NOMO-1 treated with DMSO at 0.1 percent for 48 hours (cell line): ENCODE data around the gene FAM53A.
"Not testable (repeated sequence)": the region's sequence is repeated elsewhere in the genome, so short reads cannot be mapped to it uniquely, and the experiment has no call there.

Experiments used
- DNase-seq: peaks from one replicate; lab custom pipeline; 2025; ENCODE audit not compliant: unreplicated experiment; lab: John Stamatoyannopoulos, UW

The FAM53A gene

GRCh38 chr4:1686440-1687036 is 2.4 kb upstream of the FAM53A start:
- no peak for DNase-seq

GRCh38 chr4:1685235-1686150 is 1.4 kb upstream of the FAM53A start:
- DNase-seq: no peak

- DNase-seq: no peak
Measured at GRCh38 chr4:1684506-1685234, 557 bp upstream of the FAM53A start.

GRCh38 chr4:1683261-1683735 is 815 bp downstream of the FAM53A start:
- DNase-seq: peak; percentile 37

GRCh38 chr4:1682860-1683259 is 1.3 kb downstream of the FAM53A start:
- no peak for DNase-seq

- no peak for DNase-seq
Measured at GRCh38 chr4:1678244-1678643, 5.9 kb downstream of the FAM53A start.

- DNase-seq: no peak
Measured at GRCh38 chr4:1676605-1677525, 7.2 kb downstream of the FAM53A start.

- no peak for DNase-seq
Measured at GRCh38 chr4:1675802-1676137, 8.3 kb downstream of the FAM53A start.

DNA sequence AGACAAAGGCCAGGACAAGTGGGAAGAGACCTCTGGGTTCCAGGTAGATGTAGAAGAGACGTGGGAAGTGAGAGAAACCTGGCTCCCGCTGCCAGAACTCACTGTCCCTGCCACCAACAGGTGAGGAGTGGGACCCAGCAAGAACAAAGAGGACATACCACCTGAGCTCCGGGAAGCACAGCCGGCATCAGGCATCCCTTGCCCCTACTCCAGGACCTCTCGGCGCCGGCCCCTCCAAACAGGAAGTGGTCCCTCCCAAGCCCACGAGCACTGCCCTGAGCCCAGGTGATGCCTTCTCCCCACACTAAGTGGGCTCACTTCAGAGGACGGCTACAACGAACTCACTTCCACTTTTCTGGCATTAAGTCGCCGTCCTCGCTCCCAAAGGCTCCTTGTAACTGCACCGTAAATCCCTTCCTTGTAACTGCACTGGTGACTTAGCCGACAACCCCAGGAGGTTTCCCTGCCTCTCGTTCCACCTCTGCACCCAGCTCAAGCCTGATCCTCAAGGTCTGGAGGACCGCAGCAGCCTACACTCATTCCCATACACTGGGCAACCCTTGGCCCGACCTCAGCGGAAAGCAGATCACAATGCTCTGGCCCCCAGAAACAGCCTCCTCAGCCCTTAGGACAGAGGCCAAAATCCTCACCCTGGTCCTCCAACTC is 8.8 kb downstream of the FAM53A start:
- no peak for DNase-seq

GRCh38 chr4:1674682-1675081 is 9.4 kb downstream of the FAM53A start:
- DNase-seq: no peak

DNA sequence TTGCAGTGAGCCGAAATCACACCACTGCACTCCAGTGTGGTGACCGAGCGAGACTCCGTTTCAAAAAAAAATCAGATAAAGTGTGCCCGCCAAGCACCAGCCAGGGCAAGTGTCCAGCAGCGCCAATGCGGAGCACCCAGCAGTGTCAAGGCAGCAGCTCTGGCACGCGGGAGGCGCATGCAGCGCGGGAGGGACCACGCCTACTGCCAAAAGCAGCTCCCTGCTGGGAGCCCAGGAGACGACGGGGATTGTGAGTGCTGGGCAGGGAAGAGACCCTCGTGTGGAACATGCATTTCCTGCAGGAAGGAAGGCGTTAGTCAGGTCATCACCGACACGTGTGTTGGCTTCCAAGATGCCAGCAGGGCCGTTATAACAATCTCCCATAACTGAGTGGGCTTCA is 10.4 kb downstream of the FAM53A start:
- no peak for DNase-seq

DNA sequence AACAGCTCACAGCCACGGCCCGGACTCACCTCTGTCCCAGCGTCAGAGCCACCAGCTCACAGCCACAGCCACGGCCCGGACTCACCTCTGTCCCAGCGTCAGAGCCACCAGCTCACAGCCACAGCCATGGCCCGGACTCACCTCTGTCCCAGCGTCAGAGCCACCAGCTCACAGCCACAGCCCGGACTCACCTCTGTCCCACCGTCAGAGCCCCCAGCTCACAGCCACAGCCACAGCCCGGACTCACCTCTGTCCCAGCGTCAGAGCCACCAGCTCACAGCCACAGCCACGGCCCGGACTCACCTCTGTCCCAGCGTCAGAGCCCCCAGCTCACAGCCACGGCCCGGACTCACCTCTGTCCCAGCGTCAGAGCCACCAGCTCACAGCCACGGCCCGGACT is 13.1 kb downstream of the FAM53A start:
- DNase-seq: not testable (repeated sequence)

DNA sequence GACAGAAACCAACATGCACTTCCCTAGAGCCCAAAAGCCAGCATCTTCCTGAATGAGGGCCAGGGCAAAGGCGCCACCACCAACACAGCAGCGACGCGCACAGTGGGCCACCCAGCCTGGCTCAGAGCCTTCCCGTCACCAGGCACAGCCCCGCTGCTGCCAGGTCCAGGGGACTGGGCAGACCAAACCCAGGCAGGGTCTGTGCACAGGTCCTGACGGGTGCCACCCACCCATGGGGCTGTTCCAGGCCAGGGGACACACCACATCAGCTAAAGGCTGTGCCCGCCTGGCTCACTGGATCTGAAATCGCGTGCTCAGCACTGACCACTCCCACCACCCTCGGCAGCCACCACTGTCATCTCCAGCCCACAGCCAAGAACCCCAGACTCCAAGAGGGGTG is 13.8 kb downstream of the FAM53A start:
- no peak for DNase-seq

- no peak for DNase-seq
Measured at GRCh38 chr4:1669850-1670249, 14.3 kb downstream of the FAM53A start.

- DNase-seq: no peak
Measured at GRCh38 chr4:1669270-1669669, 14.8 kb downstream of the FAM53A start.

- no peak for DNase-seq
Measured at GRCh38 chr4:1668488-1668840, 15.6 kb downstream of the FAM53A start.

DNA sequence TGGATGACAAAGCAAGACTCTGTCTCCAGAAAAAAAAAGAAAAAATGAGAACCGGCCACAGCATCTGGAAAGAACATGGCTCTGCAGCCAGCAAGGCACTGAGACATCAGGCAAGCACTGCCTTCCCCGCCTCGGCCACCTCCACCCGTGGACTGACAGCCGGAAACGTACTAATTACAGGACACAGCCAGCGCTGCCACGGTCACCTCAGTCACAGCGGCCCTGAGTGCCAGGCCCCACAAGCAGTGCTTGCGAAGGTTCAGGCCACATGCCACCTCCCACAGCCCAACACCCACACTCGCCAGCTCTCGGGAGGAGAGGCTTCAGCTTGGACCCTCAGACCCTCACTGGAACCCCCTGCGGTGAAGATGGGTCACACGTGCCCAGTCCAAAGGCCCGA is 16.8 kb downstream of the FAM53A start:
- no peak for DNase-seq

- no peak for DNase-seq
Measured at GRCh38 chr4:1666391-1666790, 17.7 kb downstream of the FAM53A start.

- DNase-seq: no peak
Measured at GRCh38 chr4:1664141-1664540, 20.0 kb downstream of the FAM53A start.

DNA sequence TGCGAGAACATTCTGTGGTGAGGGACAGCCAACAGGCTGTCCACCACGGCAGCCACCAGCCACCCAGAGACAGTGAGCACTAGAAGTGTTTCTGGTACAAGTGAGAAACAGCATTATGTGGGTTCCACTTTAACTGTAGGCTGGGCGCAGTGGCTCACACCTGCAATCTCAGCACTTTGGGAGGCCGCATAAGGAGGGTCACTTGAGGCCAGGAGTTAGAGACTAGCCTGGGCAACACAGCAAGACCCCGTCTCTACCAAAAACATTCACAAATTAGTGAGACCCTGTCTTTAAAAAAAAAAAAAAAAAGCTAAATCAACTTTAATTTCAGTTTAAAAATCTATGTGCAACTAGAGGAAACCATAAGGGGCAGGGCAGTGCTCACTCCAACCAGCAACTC is 20.6 kb downstream of the FAM53A start:
- DNase-seq: no peak
